Ascending aorta (tissue), 2 donors: ENCODE results near the gene SHMT2. TPM values are rescaled to one million over a fixed set of nuclear protein-coding genes. Genes with fewer than 3 reads are reported as not detected.
"Not testable (repeated sequence)": the region's sequence is repeated elsewhere in the genome, so short reads cannot be mapped to it uniquely, and the experiment has no call there.

Experiments used
- DNase-seq, 2 donors: peaks; one replicate each; pipeline ENCODE4 v3.0.0-alpha.2; 2019; ENCODE audit warnings: low spot score in 2 of 2
- H3K27ac ChIP-seq, 2 donors: fragments of 200-600 bp; sonication (generic); one replicate each; pipeline ENCODE4 v1.5.1; 2016 to 2017; ENCODE audit warnings: mild to moderate bottlenecking in 1 of 2
- H3K27me3 ChIP-seq: fragments of 200-600 bp; sonication (generic); one replicate; pipeline ENCODE4 v1.5.1; 2017
- H3K36me3 ChIP-seq, 2 donors: fragments of 200-600 bp; sonication (generic); one replicate each; pipeline ENCODE4 v1.5.1; 2016
- H3K4me1 ChIP-seq, 2 donors: fragments of 200-600 bp; sonication (generic); one replicate each; pipeline ENCODE4 v1.5.1; 2016 to 2017; ENCODE audit warnings: mild to moderate bottlenecking in 1 of 2
- H3K4me3 ChIP-seq, 2 donors: fragments of 200-600 bp; sonication (generic); one replicate each; pipeline ENCODE4 v1.5.1; 2016 to 2017; ENCODE audit warnings: mild to moderate bottlenecking in 1 of 2
- H3K9me3 ChIP-seq, 2 donors: fragments of 200-600 bp; sonication (generic); one replicate each; pipeline ENCODE4 v1.5.1; 2016
- intact Hi-C: fragments of 100-400 bp; cut with DNase I; formaldehyde crosslinking; loops from one replicate; pipeline ENCODE4 v1.15.1; 2023
- total RNA-seq: library from RNA; depleted of rRNA; stranded (reverse); fragments of >200 nt; gene quantifications from one replicate; pipeline ENCODE4 v1.1.0, GENCODE V29; 2016
- TF ChIP-seq, protein P1 (sequence below), 3 experiments: fragments of 200-600 bp in 2 of 3; fragments of 450-650 bp in 1 of 3; sonication (generic) in 2 of 3; IDR thresholded peaks; one replicate each; pipeline ENCODE4 v1.5.1; 2016 to 2019; ENCODE audit warnings: antibody characterized with exemption in 3 of 3, mild to moderate bottlenecking in 1 of 3, moderate library complexity in 1 of 3

SHMT2 gene
- total RNA-seq, 1 donor from 2014 or later = 136 TPM

DNA sequence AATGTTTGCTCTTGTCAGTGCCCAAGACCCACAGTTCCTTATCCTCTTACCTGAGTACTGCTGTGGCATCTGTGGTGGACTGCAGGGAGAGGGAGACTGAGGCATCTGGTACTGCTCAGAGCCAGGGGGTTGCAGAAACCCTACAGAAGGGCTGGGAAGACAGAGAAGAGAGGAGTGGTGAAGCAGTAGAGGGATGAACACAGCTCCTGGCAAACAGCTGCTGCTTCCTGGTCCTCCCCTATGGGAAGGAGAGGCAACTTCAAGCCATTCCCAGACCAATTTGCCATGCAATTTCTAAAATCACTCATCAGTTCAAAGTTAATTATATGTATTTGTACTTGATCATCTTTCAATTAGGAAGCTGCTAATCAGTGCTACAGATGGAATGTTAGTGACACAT lies 37.2 kb downstream of the SHMT2 start:
- TF ChIP-seq, protein P1, sequence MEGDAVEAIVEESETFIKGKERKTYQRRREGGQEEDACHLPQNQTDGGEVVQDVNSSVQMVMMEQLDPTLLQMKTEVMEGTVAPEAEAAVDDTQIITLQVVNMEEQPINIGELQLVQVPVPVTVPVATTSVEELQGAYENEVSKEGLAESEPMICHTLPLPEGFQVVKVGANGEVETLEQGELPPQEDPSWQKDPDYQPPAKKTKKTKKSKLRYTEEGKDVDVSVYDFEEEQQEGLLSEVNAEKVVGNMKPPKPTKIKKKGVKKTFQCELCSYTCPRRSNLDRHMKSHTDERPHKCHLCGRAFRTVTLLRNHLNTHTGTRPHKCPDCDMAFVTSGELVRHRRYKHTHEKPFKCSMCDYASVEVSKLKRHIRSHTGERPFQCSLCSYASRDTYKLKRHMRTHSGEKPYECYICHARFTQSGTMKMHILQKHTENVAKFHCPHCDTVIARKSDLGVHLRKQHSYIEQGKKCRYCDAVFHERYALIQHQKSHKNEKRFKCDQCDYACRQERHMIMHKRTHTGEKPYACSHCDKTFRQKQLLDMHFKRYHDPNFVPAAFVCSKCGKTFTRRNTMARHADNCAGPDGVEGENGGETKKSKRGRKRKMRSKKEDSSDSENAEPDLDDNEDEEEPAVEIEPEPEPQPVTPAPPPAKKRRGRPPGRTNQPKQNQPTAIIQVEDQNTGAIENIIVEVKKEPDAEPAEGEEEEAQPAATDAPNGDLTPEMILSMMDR (IDR thresholded peaks at IDR 0.05) = no peak
- Histone ChIP-seq H3K27me3 (no peaks in the 10 kb centered on the region), H3K27ac (no peak overlapping the region), H3K36me3 (peaks cover 36 to 62% of the 10 kb centered on the region in 2 donors), H3K4me3 (no peak overlapping the region), H3K9me3 (no peaks in the 10 kb centered on the region), H3K4me1 (no peaks in the 10 kb centered on the region)
- intact Hi-C loops = no loop called here
- DNase-seq = no peak

DNA sequence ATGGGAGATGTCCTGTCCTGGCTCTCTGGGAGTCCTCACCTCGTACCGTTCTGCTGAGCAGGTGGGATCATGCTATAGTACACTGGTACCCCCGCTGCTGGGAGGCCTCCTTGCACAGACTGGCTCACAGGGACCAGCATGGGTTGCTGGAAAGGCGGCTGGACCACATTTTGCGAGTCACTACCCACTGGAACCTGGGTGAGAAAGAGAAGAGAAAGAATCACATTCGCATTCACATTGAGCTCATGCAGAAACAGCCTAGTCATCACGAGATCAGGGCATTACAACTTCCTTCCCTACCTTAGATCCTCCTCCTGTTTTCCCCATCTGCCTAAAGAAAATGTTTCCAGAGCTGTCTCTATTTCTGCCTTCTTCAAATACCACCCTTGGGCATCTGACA lies 38.8 kb downstream of the SHMT2 start:
- DNase-seq = no peak
- Histone ChIP-seq H3K36me3 (peaks cover 30 to 62% of the 10 kb centered on the region in 2 donors), H3K27ac (no peak overlapping the region), H3K4me1 (no peaks in the 10 kb centered on the region), H3K4me3 (no peak overlapping the region), H3K27me3 (no peaks in the 10 kb centered on the region), H3K9me3 (no peaks in the 10 kb centered on the region)
- TF ChIP-seq, protein P1 (IDR thresholded peaks at IDR 0.05) = no peak
- intact Hi-C loops = no loop called here

- H3K9me3 ChIP-seq = no peaks in the 10 kb centered on the region
- H3K27me3 ChIP-seq = no peaks in the 10 kb centered on the region
- H3K4me1 ChIP-seq = no peaks in the 10 kb centered on the region
- H3K36me3 ChIP-seq = peaks cover 29 to 58% of the 10 kb centered on the region in 2 donors
- no peak overlapping the region for H3K4me3 ChIP-seq
- intact Hi-C loops = no loop called here
- TF ChIP-seq, protein P1 (IDR thresholded peaks at IDR 0.05) = no peak
- DNase-seq = no peak
- no peak overlapping the region for H3K27ac ChIP-seq
These were observed 41.5 kb downstream of the SHMT2 start for GRCh38 chr12:57270966-57271470.

DNA sequence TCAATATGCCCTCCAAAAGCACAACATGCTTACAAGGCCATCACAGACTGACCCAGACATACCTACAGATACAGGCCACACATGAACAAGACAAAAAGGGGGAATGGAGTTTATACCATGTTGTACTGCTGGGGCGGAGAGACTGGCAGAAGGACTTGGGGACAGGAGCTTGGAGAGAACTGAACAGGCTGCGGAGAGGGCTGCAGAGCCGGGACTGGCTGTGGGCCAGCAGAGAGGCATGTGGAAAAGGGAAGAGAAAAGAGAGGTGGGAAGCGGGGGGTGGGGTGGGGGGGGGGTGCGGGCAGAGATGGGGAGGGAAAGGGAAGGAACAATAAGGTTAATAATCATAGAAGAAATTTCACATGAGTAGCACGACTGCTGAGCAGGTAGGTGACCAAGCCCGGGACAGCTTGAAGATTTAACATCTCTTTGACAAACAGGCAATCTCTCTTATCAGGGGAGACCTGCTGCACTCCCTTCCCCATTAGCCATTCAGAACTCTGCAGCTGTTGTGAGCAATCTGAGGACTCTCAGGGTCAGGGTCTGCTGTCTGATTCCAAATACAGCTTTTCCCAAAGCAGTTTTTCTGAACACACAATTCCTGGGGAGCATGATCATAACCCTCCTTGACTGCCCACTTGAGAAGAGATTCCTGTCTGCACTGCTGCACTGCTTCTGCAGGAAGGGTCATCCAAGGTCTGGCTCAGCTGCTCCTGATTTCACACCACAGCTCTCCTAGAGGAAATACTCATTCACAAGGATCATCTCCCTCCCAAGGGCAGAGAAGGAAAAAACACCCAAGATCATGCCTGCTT lies 43.0 kb downstream of the SHMT2 start:
- no peaks in the 10 kb centered on the region for H3K27me3 ChIP-seq
- no peaks in the 10 kb centered on the region for H3K4me1 ChIP-seq
- intact Hi-C loops = no loop called here
- peaks cover 21 to 55% of the 10 kb centered on the region in 2 donors for H3K36me3 ChIP-seq
- H3K4me3 ChIP-seq = no peak overlapping the region
- H3K27ac ChIP-seq = no peak overlapping the region
- DNase-seq = no peak
- TF ChIP-seq, protein P1 (IDR thresholded peaks at IDR 0.05) = no peak
- H3K9me3 ChIP-seq = no peaks in the 10 kb centered on the region

GRCh38 chr12:57273516-57273915 lies 44.0 kb downstream of the SHMT2 start:
- Histone ChIP-seq H3K4me3 (no peak overlapping the region), H3K9me3 (no peaks in the 10 kb centered on the region), H3K36me3 (peaks cover 19 to 57% of the 10 kb centered on the region in 2 donors), H3K27me3 (no peaks in the 10 kb centered on the region), H3K27ac (no peak overlapping the region), H3K4me1 (no peaks in the 10 kb centered on the region)
- TF ChIP-seq, protein P1 (IDR thresholded peaks at IDR 0.05) = no peak
- no peak for DNase-seq
- intact Hi-C loops = no loop called here

DNA sequence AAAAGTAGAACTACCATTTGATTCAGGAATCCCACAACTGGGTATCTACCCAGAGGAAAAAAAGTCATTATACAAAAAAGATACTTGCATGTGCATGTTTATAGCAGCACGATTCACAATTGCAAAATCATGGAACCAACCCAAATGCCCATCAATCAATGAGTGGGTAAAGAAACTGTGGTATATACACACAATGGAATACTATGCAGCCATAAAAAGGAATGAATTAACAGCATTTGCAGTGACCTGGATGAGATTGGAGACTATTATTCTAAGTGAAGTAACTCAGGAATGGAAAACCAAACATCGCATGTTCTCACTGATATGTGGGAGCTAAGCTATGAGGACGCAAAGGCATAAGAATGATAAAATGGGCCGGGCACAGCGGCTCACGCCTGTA lies 46.7 kb downstream of the SHMT2 start:
- intact Hi-C loops, H3K9me3 ChIP-seq, H3K27ac ChIP-seq: not testable (repeated sequence)

More for the DNA sequence above, 46.7 kb downstream of the SHMT2 start:
- peaks cover 15 to 55% of the 10 kb centered on the region in 2 donors for H3K36me3 ChIP-seq
- not testable (repeated sequence) for H3K27me3 ChIP-seq, H3K4me3 ChIP-seq, DNase-seq, H3K4me1 ChIP-seq
